Measurements from ENCODE around the gene PYCARD. TPM values are rescaled to one million over a fixed set of nuclear protein-coding genes. Genes with fewer than 3 reads are reported as not detected.
A peak's percentile ranks its signal among the peaks of the same experiment; 100 is the strongest.

PYCARD gene
- total and polyA plus RNA-seq, 10 of the 15 experiments (the other 5 are each of a cell fraction or from before 2014, with no cell fraction given), result 5.1 to 106 (median 45.9) TPM

DNA sequence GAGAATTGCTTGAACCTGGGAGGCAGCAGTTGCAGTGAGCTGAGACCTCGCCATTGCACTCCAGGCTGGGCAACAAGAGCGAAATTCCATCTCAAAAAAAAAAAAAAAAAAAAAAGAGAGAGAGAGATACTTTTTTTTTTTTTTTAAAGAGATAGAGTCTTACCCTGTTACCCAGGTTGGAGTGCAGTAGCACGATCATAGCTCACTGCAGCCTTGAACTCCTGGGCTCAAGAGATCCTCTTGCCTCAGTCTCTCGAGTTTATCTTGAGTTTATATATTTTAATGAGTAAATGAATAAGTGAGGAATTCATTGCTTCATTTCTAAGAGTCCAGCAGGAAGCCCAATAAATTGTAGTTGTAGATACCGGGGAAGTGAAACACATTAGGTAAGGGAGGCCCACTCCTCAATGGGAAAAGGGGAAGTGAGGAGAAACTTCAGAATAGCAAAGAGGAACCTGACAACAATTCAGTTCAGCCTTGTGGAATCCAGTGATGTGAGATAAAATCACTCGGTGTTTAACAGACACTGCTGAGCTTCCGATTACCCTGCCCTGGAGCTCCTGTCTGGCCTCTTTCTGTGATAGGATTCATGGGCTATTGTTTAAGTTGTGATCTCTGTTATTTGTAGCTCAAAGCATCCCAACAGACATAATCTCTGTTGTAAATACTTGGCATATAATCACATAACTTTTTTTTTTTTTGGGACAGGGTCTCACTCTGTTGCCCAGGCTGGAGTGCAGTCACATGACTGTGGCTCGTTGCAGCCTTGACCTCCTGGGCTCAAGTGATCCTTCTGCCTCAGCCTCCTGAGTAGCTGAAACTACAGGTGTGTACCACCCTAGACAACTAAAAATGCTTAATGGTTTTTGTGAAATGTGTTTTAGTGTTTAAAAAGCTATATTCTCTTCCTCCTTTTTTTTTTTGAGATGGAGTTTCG is 41.4 kb upstream of the PYCARD start:
- intact Hi-C loops (cut with micrococcal nuclease; ENCODE audit: unreplicated experiment), result no loop called here
- Histone ChIP-seq H3K27me3 (replicated peaks in 1 of 2; ENCODE audit: control insufficient read depth in 2 of 2, insufficient read depth in 2 of 2, low read length in 1 of 2) (no peaks in the 10 kb centered on the region), H3K9me3 (replicated peaks; ENCODE audit: control insufficient read depth, insufficient read depth, low read length) (no peaks in the 10 kb centered on the region), H3K4me3 (no peak overlapping the region), H3K27ac (ENCODE audit: control insufficient read depth, insufficient read depth) (no peak overlapping the region), H3K4me1 (ENCODE audit: control insufficient read depth, insufficient read depth, low read length) (peaks cover 8% of the 10 kb centered on the region), H4K20me1 (ENCODE audit: control insufficient read depth, insufficient read depth) (no peaks in the 10 kb centered on the region), H3K4me2 (ENCODE audit: control insufficient read depth, insufficient read depth) (peak overlapping the region; percentile 55), H3K79me2 (ENCODE audit: control insufficient read depth, insufficient read depth, low read length) (no peaks in the 10 kb centered on the region), H3K9ac (ENCODE audit: control insufficient read depth, insufficient read depth, low read length) (no peak overlapping the region), H2AFZ (ENCODE audit: control insufficient read depth, low read depth, low read length) (peak overlapping the region; percentile 12), H3K36me3 (ENCODE audit: control insufficient read depth in 2 of 2, insufficient read depth in 2 of 2, low read length in 1 of 2) (no peaks in the 10 kb centered on the region)
- peak; percentile 53 for DNase-seq (ENCODE audit: low read depth, low spot score)
- peak; percentile 80 for FAIRE-seq
- CTCF ChIA-PET, result interaction anchor here (0.6 to 1.8 kb wide), 8 partner anchors 9 to 212 kb away, joined by 3 to 5 read pairs (median 4); partner anchors contain the start of gene COX6A2
- SMC1A ChIA-PET (ENCODE audit: uncharacterized antibody, unreplicated experiment), result interaction anchor here (0.6 to 1.8 kb wide), 10 partner anchors 9 to 338 kb away, joined by 3 to 7 read pairs (median 3); partner anchors contain the start of gene ITGAM
- RAD21 ChIA-PET (ENCODE audit: unreplicated experiment), result interaction anchor here (0.6 to 2.3 kb wide), 7 partner anchors 13 to 46 kb away, joined by 3 to 8 read pairs (median 3); partner anchors contain the start of gene PYCARD
- peak; percentile 86 for ATAC-seq
- in situ Hi-C loops (cut with MboI), result no loop called here
- BruUV-seq (replicated peaks), result no TSS peak
- POLR2A ChIA-PET, result interaction anchor here (0.7 kb wide), 1 partner anchor 22 kb away, joined by 6 read pairs; no protein-coding TSS in a partner anchor
- WGBS (ENCODE audit: insufficient coverage, insufficient replicate concordance, low lambda C conversion rate, missing lambda C conversion rate), result 1% methylated on average over 7 of the region's 9 CpGs
- TF ChIP-seq EED (IDR thresholded peaks at IDR 0.05; ENCODE audit: low read depth) (peak; percentile 88), MTA2 (IDR thresholded peaks at IDR 0.05; ENCODE audit: low read depth) (peak; percentile 48; the same call in 1 of the 2 replicates), SPI1 (IDR thresholded peaks at IDR 0.05; ENCODE audit: borderline replicate concordance, insufficient read depth, low read depth, low read length) (peak; percentile 98), CBX3 (IDR thresholded peaks at IDR 0.05; ENCODE audit: borderline replicate concordance, low read depth) (no peak), ZNF274 (IDR thresholded peaks at IDR 0.05; ENCODE audit: insufficient read depth, insufficient read length) (no peak), HCFC1 (IDR thresholded peaks at IDR 0.05; ENCODE audit: low read length) (no peak), KAT2A (conservative IDR thresholded peaks at IDR 0.05; ENCODE audit: control insufficient read depth, low read depth, low read length) (no peak), CHD1 (IDR thresholded peaks at IDR 0.05; ENCODE audit: low read depth, low read length) (no peak), MYB (IDR thresholded peaks at IDR 0.05; ENCODE audit: borderline replicate concordance, low read depth, low read length) (no peak), EP300 (IDR thresholded peaks at IDR 0.05; ENCODE audit: borderline replicate concordance in 1 of 2, control insufficient read depth in 1 of 2, low read depth in 2 of 2, low read length in 2 of 2) (0 out of 4 replicates have a peak, but pooled peaks of 1 of the 2 experiments have one; percentile 39), MEF2A (IDR thresholded peaks at IDR 0.05; ENCODE audit: insufficient read depth, low read depth, low read length) (no peak), GABPA (IDR thresholded peaks at IDR 0.05; ENCODE audit: low read depth) (no peak), ASH2L (IDR thresholded peaks at IDR 0.05; ENCODE audit: borderline replicate concordance, low read depth) (no peak), ATF7 (IDR thresholded peaks at IDR 0.05; ENCODE audit: low read depth) (peak; percentile 72), SIN3A (IDR thresholded peaks at IDR 0.05; ENCODE audit: low read depth, low read length) (no peak), ETV6 (conservative IDR thresholded peaks at IDR 0.05 in 1 of 2, IDR thresholded peaks at IDR 0.05 in 1 of 2; ENCODE audit: borderline replicate concordance in 1 of 2, low read depth in 1 of 2) (0 out of 4 replicates have a peak, but pooled peaks of 1 of the 2 experiments have one; percentile 29), IRF4 (IDR thresholded peaks at IDR 0.05; ENCODE audit: low read depth, low read length) (peak; percentile 55; the same call in 1 of the 2 replicates), SIX5 (IDR thresholded peaks at IDR 0.05; ENCODE audit: low read depth, low read length, severe bottlenecking) (no peak)
- TF ChIP-seq, protein P1, sequence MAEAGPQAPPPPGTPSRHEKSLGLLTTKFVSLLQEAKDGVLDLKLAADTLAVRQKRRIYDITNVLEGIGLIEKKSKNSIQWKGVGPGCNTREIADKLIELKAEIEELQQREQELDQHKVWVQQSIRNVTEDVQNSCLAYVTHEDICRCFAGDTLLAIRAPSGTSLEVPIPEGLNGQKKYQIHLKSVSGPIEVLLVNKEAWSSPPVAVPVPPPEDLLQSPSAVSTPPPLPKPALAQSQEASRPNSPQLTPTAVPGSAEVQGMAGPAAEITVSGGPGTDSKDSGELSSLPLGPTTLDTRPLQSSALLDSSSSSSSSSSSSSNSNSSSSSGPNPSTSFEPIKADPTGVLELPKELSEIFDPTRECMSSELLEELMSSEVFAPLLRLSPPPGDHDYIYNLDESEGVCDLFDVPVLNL (IDR thresholded peaks at IDR 0.05; ENCODE audit: low read depth, low read length), result no peak
- TF ChIP-seq, protein P2, sequence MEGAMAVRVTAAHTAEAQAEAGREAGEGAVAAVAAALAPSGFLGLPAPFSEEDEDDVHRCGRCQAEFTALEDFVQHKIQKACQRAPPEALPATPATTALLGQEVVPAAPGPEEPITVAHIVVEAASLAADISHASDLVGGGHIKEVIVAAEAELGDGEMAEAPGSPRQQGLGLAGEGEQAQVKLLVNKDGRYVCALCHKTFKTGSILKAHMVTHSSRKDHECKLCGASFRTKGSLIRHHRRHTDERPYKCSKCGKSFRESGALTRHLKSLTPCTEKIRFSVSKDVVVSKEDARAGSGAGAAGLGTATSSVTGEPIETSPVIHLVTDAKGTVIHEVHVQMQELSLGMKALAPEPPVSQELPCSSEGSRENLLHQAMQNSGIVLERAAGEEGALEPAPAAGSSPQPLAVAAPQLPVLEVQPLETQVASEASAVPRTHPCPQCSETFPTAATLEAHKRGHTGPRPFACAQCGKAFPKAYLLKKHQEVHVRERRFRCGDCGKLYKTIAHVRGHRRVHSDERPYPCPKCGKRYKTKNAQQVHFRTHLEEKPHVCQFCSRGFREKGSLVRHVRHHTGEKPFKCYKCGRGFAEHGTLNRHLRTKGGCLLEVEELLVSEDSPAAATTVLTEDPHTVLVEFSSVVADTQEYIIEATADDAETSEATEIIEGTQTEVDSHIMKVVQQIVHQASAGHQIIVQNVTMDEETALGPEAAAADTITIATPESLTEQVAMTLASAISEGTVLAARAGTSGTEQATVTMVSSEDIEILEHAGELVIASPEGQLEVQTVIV (IDR thresholded peaks at IDR 0.05; ENCODE audit: borderline replicate concordance, partially characterized antibody), result no peak
